Measurements from ENCODE around the gene AATF.

The AATF gene

DNA sequence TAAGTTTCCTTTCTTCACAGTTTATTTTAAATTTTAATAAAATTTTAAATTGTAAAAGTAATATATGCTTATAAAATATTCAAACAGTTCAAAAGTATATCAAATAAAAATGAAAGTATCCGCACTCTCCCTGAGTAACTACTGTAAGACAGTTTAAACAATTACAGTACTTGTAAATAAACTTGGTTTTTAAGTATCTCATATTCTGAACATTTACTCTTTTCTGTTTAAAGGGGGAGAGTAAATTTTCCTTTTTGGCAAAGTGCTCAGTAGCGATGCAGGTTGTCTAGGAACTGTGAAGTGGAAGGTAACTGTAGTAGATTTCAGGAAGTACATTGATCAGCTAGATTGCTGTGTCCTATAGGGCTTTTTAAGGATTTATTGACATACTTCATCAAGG is 28.8 kb downstream of the AATF start:
- Histone ChIP-seq H3K4me3 (ENCODE audit: low read depth, low read length, poor library complexity, severe bottlenecking) (no peak overlapping the region), H4K20me1 (ENCODE audit: insufficient read depth, low read length) (no peaks in the 10 kb centered on the region), H3K9me3 (ENCODE audit: low read length) (no peaks in the 10 kb centered on the region), H3K4me2 (ENCODE audit: low read length) (no peak overlapping the region), H3K79me2 (ENCODE audit: insufficient read depth, low read length) (peaks cover 62% of the 10 kb centered on the region), H3K36me3 (ENCODE audit: insufficient read depth, low read length) (0 out of 2 replicates have a peak, but pooled peaks cover 8% of the 10 kb centered on the region), H3K27me3 (ENCODE audit: insufficient read depth, low read length) (no peaks in the 10 kb centered on the region), H3K9me2 (ENCODE audit: low read depth, low read length) (no peaks in the 10 kb centered on the region), H3K9ac (ENCODE audit: low read length) (no peak overlapping the region), H3F3A (ENCODE audit: insufficient read depth, low read length) (no peaks in the 10 kb centered on the region), H3K4me1 (ENCODE audit: insufficient read depth, low read length, severe bottlenecking) (peaks cover 25% of the 10 kb centered on the region), H2AFZ (ENCODE audit: low read length) (no peak overlapping the region), H3K27ac (ENCODE audit: low read depth, low read length, poor library complexity, severe bottlenecking) (no peak overlapping the region)
- no peak for TF ChIP-seq EZH2 (IDR thresholded peaks at IDR 0.05; ENCODE audit: borderline replicate concordance, low read length)
- TF ChIP-seq, protein P1, sequence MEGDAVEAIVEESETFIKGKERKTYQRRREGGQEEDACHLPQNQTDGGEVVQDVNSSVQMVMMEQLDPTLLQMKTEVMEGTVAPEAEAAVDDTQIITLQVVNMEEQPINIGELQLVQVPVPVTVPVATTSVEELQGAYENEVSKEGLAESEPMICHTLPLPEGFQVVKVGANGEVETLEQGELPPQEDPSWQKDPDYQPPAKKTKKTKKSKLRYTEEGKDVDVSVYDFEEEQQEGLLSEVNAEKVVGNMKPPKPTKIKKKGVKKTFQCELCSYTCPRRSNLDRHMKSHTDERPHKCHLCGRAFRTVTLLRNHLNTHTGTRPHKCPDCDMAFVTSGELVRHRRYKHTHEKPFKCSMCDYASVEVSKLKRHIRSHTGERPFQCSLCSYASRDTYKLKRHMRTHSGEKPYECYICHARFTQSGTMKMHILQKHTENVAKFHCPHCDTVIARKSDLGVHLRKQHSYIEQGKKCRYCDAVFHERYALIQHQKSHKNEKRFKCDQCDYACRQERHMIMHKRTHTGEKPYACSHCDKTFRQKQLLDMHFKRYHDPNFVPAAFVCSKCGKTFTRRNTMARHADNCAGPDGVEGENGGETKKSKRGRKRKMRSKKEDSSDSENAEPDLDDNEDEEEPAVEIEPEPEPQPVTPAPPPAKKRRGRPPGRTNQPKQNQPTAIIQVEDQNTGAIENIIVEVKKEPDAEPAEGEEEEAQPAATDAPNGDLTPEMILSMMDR (IDR thresholded peaks at IDR 0.05; ENCODE audit: low read length) = no peak

- Histone ChIP-seq H3F3A (ENCODE audit: insufficient read depth, low read length) (no peaks in the 10 kb centered on the region), H3K27me3 (ENCODE audit: insufficient read depth, low read length) (no peaks in the 10 kb centered on the region), H3K9me3 (ENCODE audit: low read length) (no peaks in the 10 kb centered on the region), H3K9ac (ENCODE audit: low read length) (no peak overlapping the region), H3K4me2 (ENCODE audit: low read length) (peak overlapping the region; percentile 3; the same call in 1 of the 2 replicates), H3K4me3 (ENCODE audit: low read depth, low read length, poor library complexity, severe bottlenecking) (no peak overlapping the region), H2AFZ (ENCODE audit: low read length) (no peak overlapping the region), H4K20me1 (ENCODE audit: insufficient read depth, low read length) (no peaks in the 10 kb centered on the region), H3K27ac (ENCODE audit: low read depth, low read length, poor library complexity, severe bottlenecking) (no peak overlapping the region), H3K36me3 (ENCODE audit: insufficient read depth, low read length) (peaks cover 15% of the 10 kb centered on the region; the same call in 1 of the 2 replicates), H3K4me1 (ENCODE audit: insufficient read depth, low read length, severe bottlenecking) (peaks cover 25% of the 10 kb centered on the region), H3K79me2 (ENCODE audit: insufficient read depth, low read length) (peaks cover 59% of the 10 kb centered on the region), H3K9me2 (ENCODE audit: low read depth, low read length) (no peaks in the 10 kb centered on the region)
- TF ChIP-seq EZH2 (IDR thresholded peaks at IDR 0.05; ENCODE audit: borderline replicate concordance, low read length) = no peak
- TF ChIP-seq, protein P1 (IDR thresholded peaks at IDR 0.05; ENCODE audit: low read length) = no peak
Measured at GRCh38 chr17:36978810-36979564, 30.2 kb downstream of the AATF start.

DNA sequence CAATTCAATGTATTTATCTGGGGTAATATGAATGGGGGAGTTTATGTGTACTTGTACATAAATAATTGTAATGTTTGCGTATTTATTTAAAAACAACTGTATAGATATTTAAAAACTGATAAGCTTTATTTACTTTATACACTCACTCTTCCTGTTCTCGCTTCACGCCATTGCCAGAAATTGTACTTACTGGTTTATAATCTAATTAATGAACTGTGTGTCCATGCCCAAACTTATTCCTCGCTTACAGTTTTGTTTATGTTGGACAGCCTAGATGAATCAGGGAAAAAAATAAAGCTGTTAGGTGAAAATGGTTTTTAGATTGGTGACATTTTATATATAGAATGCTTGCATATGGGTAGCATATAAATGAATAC is 30.8 kb downstream of the AATF start:
- H3K79me2 ChIP-seq (ENCODE audit: insufficient read depth, low read length) = peaks cover 53% of the 10 kb centered on the region
- H3K4me3 ChIP-seq (ENCODE audit: low read depth, low read length, poor library complexity, severe bottlenecking) = no peak overlapping the region
- H2AFZ ChIP-seq (ENCODE audit: low read length) = no peak overlapping the region
- peaks cover 18% of the 10 kb centered on the region; the same call in 1 of the 2 replicates for H3K36me3 ChIP-seq (ENCODE audit: insufficient read depth, low read length)
- H3K4me2 ChIP-seq (ENCODE audit: low read length) = no peak overlapping the region
- no peaks in the 10 kb centered on the region for H3K9me3 ChIP-seq (ENCODE audit: low read length)
- no peaks in the 10 kb centered on the region for H3F3A ChIP-seq (ENCODE audit: insufficient read depth, low read length)
- H3K9ac ChIP-seq (ENCODE audit: low read length) = no peak overlapping the region
- H3K27ac ChIP-seq (ENCODE audit: low read depth, low read length, poor library complexity, severe bottlenecking) = no peak overlapping the region
- H3K4me1 ChIP-seq (ENCODE audit: insufficient read depth, low read length, severe bottlenecking) = peaks cover 25% of the 10 kb centered on the region
- no peaks in the 10 kb centered on the region for H3K27me3 ChIP-seq (ENCODE audit: insufficient read depth, low read length)
- no peaks in the 10 kb centered on the region for H3K9me2 ChIP-seq (ENCODE audit: low read depth, low read length)
- no peaks in the 10 kb centered on the region for H4K20me1 ChIP-seq (ENCODE audit: insufficient read depth, low read length)
- TF ChIP-seq, protein P1 (IDR thresholded peaks at IDR 0.05; ENCODE audit: low read length) = no peak
- TF ChIP-seq EZH2 (IDR thresholded peaks at IDR 0.05; ENCODE audit: borderline replicate concordance, low read length) = no peak
